LNCAP (cell line): ENCODE measurements around the gene COLQ.

Source experiments
- CTCF ChIP-seq: fragments of 450-650 bp; IDR thresholded peaks from 2 replicates; pipeline ENCODE4 v1.5.1; 2017; ENCODE audit warnings: mild to moderate bottlenecking

The COLQ gene

GRCh38 chr3:15471861-15472260 lies 49.6 kb downstream of the COLQ start:
- no peak for TF ChIP-seq CTCF

GRCh38 chr3:15470849-15471248 lies 50.7 kb downstream of the COLQ start:
- TF ChIP-seq CTCF = no peak

GRCh38 chr3:15470261-15470660 lies 51.2 kb downstream of the COLQ start:
- no peak for TF ChIP-seq CTCF

GRCh38 chr3:15467227-15468181 lies 54.0 kb downstream of the COLQ start:
- no peak for TF ChIP-seq CTCF

GRCh38 chr3:15465876-15466585 lies 55.5 kb downstream of the COLQ start:
- TF ChIP-seq CTCF = no peak

- TF ChIP-seq CTCF = no peak
These were observed 59.1 kb downstream of the COLQ start for GRCh38 chr3:15462451-15462850.

- no peak for TF ChIP-seq CTCF
These were observed 60.5 kb downstream of the COLQ start for GRCh38 chr3:15460891-15461531.
